PC-3 (cell line): ENCODE measurements around the gene RMC1.

Experiments used
- EZH2 ChIP-seq: fragments of 300-600 bp; sonication (generic); IDR thresholded peaks from one replicate; pipeline ENCODE4 v1.6.1; 2017; ENCODE audit warnings: antibody characterized with exemption, mild to moderate bottlenecking, low read length; ENCODE audit not compliant: unreplicated experiment
- EZH2phosphoT487 ChIP-seq: fragments of 300-600 bp; sonication (generic); IDR thresholded peaks from 2 replicates; pipeline ENCODE4 v1.6.1; 2018; ENCODE audit warnings: mild to moderate bottlenecking, antibody characterized with exemption, low read length, borderline replicate concordance
- TF ChIP-seq, protein P1 (sequence below): fragments of 300-600 bp; sonication (generic); conservative IDR thresholded peaks from 2 replicates; pipeline ENCODE4 v1.5.1; 2017; ENCODE audit warnings: antibody characterized with exemption, low read depth, mild to moderate bottlenecking, low read length

DNA sequence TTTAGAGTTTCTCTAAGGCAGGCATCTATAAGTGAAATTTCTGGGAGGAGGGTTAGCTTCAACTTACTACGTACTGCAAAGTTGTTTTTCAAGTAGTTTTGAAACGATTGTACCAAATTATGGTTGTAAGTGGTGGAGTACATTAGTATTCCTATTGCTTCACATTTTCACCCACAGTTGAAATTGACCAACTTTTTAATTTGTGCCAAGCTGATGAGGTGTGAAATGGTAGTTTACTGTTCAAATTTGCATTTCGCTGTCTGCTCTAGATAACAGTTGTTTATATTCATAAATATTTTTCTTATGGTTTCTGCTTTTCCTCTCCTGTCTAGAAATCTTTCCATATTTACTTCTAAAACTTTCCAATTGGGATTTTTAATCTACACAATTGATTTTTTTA is 64.4 kb downstream of the RMC1 start:
- TF ChIP-seq EZH2 = no peak
- TF ChIP-seq, protein P1, sequence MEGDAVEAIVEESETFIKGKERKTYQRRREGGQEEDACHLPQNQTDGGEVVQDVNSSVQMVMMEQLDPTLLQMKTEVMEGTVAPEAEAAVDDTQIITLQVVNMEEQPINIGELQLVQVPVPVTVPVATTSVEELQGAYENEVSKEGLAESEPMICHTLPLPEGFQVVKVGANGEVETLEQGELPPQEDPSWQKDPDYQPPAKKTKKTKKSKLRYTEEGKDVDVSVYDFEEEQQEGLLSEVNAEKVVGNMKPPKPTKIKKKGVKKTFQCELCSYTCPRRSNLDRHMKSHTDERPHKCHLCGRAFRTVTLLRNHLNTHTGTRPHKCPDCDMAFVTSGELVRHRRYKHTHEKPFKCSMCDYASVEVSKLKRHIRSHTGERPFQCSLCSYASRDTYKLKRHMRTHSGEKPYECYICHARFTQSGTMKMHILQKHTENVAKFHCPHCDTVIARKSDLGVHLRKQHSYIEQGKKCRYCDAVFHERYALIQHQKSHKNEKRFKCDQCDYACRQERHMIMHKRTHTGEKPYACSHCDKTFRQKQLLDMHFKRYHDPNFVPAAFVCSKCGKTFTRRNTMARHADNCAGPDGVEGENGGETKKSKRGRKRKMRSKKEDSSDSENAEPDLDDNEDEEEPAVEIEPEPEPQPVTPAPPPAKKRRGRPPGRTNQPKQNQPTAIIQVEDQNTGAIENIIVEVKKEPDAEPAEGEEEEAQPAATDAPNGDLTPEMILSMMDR = no peak
- no peak for TF ChIP-seq EZH2phosphoT487
